H1 (cell line): ENCODE results near the gene ANKRD2. TPM values are rescaled to one million over a fixed set of nuclear protein-coding genes. Genes with fewer than 3 reads are reported as not detected.
"Not testable (repeated sequence)": the region's sequence is repeated elsewhere in the genome, so short reads cannot be mapped to it uniquely, and the experiment has no call there.

Experiments used
- CTCF ChIA-PET: fragments of 300-600 bp; sonication (Branson Sonifier 250); formaldehyde crosslinking; loops from one replicate; lab custom pipeline; 2021; ENCODE audit not compliant: partially characterized antibody; lab: Charles Lee
- POLR2A ChIA-PET: fragments of 300-600 bp; sonication (Branson Sonifier 250); formaldehyde crosslinking; loops from one replicate; lab custom pipeline; 2021; ENCODE audit warnings: inconsistent platforms; ENCODE audit not compliant: partially characterized antibody; lab: Charles Lee
- DNase-seq, 2 experiments: peaks; one replicate each; pipeline versions ENCODE4 v3.0.0 to v3.0.0-alpha.2; 2010 to 2022; ENCODE audit warnings: low spot score in 2 of 2, low read depth in 1 of 2, mixed read lengths in 1 of 2
- FAIRE-seq: peaks from 2 replicates; lab custom pipeline; 2011; peaks lifted over from hg19 to GRCh38; lab: Jason Lieb, UNC
- H2AFZ ChIP-seq: 2 replicates; pipeline ENCODE4 v1.8.1; 2012; ENCODE audit warnings: low read length, inconsistent platforms
- H2AK5ac ChIP-seq: 2 replicates; pipeline ENCODE4 v1.6.1; 2013; ENCODE audit warnings: low read depth, low read length
- H2BK120ac ChIP-seq: replicated peaks from 2 replicates; pipeline ENCODE3; 2013; ENCODE audit warnings: low read depth, low read length, inconsistent platforms
- H2BK12ac ChIP-seq: 2 replicates; pipeline ENCODE4 v1.6.1; 2013; ENCODE audit warnings: low read depth, low read length
- H2BK15ac ChIP-seq: 2 replicates; pipeline ENCODE4 v1.6.1; 2013; ENCODE audit warnings: low read length
- H2BK20ac ChIP-seq: 2 replicates; pipeline ENCODE4 v1.6.1; 2013; ENCODE audit warnings: low read length
- H2BK5ac ChIP-seq: 2 replicates; pipeline ENCODE4 v1.6.1; 2013; ENCODE audit warnings: low read depth, low read length
- H3K14ac ChIP-seq: 2 replicates; pipeline ENCODE4 v1.6.1; 2013; ENCODE audit warnings: inconsistent platforms; ENCODE audit not compliant: insufficient read length
- H3K18ac ChIP-seq: 2 replicates; pipeline ENCODE4 v1.6.1; 2013; ENCODE audit warnings: low read length; ENCODE audit errors: extremely low read depth
- H3K23ac ChIP-seq: 2 replicates; pipeline ENCODE4 v1.6.1; 2013; ENCODE audit warnings: inconsistent platforms; ENCODE audit not compliant: insufficient read length
- H3K23me2 ChIP-seq: 2 replicates; pipeline ENCODE4 v1.6.1; 2013; ENCODE audit warnings: low read depth, low read length
- H3K27ac ChIP-seq: 2 replicates; pipeline ENCODE4 v1.6.1; 2011; ENCODE audit warnings: low read depth, low read length, inconsistent platforms
- H3K27me3 ChIP-seq, 4 experiments: replicated peaks in 1 of 4; 1 replicate in 1 of 4; 2 replicates in 3 of 4; pipeline versions ENCODE4 v1.6.1 to v1.8.1; 2011 to 2013; ENCODE audit warnings: low read length in 3 of 4, mild to moderate bottlenecking in 3 of 4, inconsistent platforms in 2 of 4, mixed read lengths in 2 of 4, moderate library complexity in 1 of 4; ENCODE audit not compliant: control insufficient read depth in 3 of 4, insufficient read depth in 3 of 4; ENCODE audit errors: extremely low read depth in 1 of 4
- H3K36me3 ChIP-seq, 4 experiments: 2 replicates each; pipeline versions ENCODE4 v1.6.1 to v1.8.1; 2011 to 2013; ENCODE audit warnings: mild to moderate bottlenecking in 4 of 4, low read length in 3 of 4, moderate library complexity in 2 of 4, control low read depth in 1 of 4, inconsistent platforms in 1 of 4; ENCODE audit not compliant: insufficient read depth in 4 of 4, control insufficient read depth in 2 of 4
- H3K4ac ChIP-seq: replicated peaks from 2 replicates; pipeline ENCODE3; 2013; ENCODE audit warnings: low read length, low read depth, mixed read lengths, inconsistent platforms; ENCODE audit not compliant: insufficient read length
- H3K4me1 ChIP-seq, 4 experiments: replicated peaks in 1 of 4; 1 replicate in 1 of 4; 2 replicates in 3 of 4; pipeline versions ENCODE4 v1.6.1 to v1.8.1; 2011 to 2013; ENCODE audit warnings: low read length in 3 of 4, inconsistent platforms in 2 of 4, mixed read lengths in 1 of 4; ENCODE audit not compliant: insufficient read depth in 4 of 4, control insufficient read depth in 3 of 4
- H3K4me2 ChIP-seq, 2 experiments: 2 replicates each; pipeline versions ENCODE4 v1.6.1 to v1.8.1; 2011 to 2013; ENCODE audit warnings: low read depth in 2 of 2, low read length in 2 of 2, control low read depth in 1 of 2, inconsistent platforms in 1 of 2, mild to moderate bottlenecking in 1 of 2; ENCODE audit not compliant: insufficient read depth in 1 of 2
- H3K4me3 ChIP-seq, 4 experiments: fragments of 200-600, 300-600 bp in 1 of 4; sonication (generic), shearing (Covaris generic), sonication (Bioruptor Twin) in 1 of 4; 2 replicates each; pipeline versions ENCODE4 v1.5.1 to v1.8.1; 2011 to 2016; ENCODE audit warnings: low read length in 4 of 4, low read depth in 3 of 4, control low read depth in 2 of 4, inconsistent platforms in 2 of 4, mild to moderate bottlenecking in 2 of 4, mixed read lengths in 1 of 4, moderate library complexity in 1 of 4; ENCODE audit not compliant: insufficient read depth in 2 of 4; ENCODE audit errors: extremely low read depth in 1 of 4
- H3K56ac ChIP-seq: replicated peaks from 2 replicates; pipeline ENCODE3; 2013; ENCODE audit warnings: low read depth, mild to moderate bottlenecking, mixed read lengths, low read length, inconsistent platforms; ENCODE audit not compliant: insufficient read length
- H3K79me1 ChIP-seq: 2 replicates; pipeline ENCODE4 v1.6.1; 2013; ENCODE audit warnings: low read depth, low read length, control low read depth
- H3K79me2 ChIP-seq, 2 experiments: 2 replicates each; pipeline versions ENCODE4 v1.6.1 to v1.8.1; 2012 to 2013; ENCODE audit warnings: low read length in 2 of 2, mild to moderate bottlenecking in 2 of 2, inconsistent platforms in 1 of 2; ENCODE audit not compliant: insufficient read depth in 2 of 2, control insufficient read depth in 1 of 2
- H3K9ac ChIP-seq, 4 experiments: replicated peaks in 1 of 4; 1 replicate in 1 of 4; 2 replicates in 3 of 4; pipeline versions ENCODE4 v1.6.1 to v1.8.1; 2011 to 2013; ENCODE audit warnings: low read depth in 3 of 4, low read length in 3 of 4, control low read depth in 2 of 4, mild to moderate bottlenecking in 2 of 4, moderate library complexity in 2 of 4, inconsistent platforms in 1 of 4; ENCODE audit errors: extremely low read depth in 1 of 4
- H3K9me3 ChIP-seq, 2 experiments: 2 replicates each; pipeline versions ENCODE4 v1.6.1 to v1.8.1; 2012 to 2013; ENCODE audit warnings: mild to moderate bottlenecking in 2 of 2, moderate library complexity in 2 of 2, control low read depth in 1 of 2, inconsistent platforms in 1 of 2, low read depth in 1 of 2, low read length in 1 of 2, mixed read lengths in 1 of 2; ENCODE audit not compliant: insufficient read depth in 2 of 2
- H4K20me1 ChIP-seq, 2 experiments: replicated peaks in 1 of 2; 2 replicates each; pipeline versions ENCODE3 to v1.8.1; 2011 to 2013; ENCODE audit warnings: inconsistent platforms in 2 of 2, low read length in 2 of 2, mild to moderate bottlenecking in 1 of 2; ENCODE audit not compliant: insufficient read depth in 2 of 2, control insufficient read depth in 1 of 2
- H4K5ac ChIP-seq: 2 replicates; pipeline ENCODE4 v1.6.1; 2013; ENCODE audit warnings: low read length, low read depth, mixed read lengths, inconsistent platforms; ENCODE audit not compliant: insufficient read length
- H4K8ac ChIP-seq: 2 replicates; pipeline ENCODE4 v1.8.0; 2013; ENCODE audit warnings: mild to moderate bottlenecking, moderate library complexity, low read length, inconsistent platforms; ENCODE audit not compliant: insufficient read depth; ENCODE audit errors: extremely low read depth
- H4K91ac ChIP-seq: replicated peaks from 2 replicates; pipeline ENCODE3; 2013; ENCODE audit warnings: low read length, mixed read lengths, inconsistent platforms; ENCODE audit not compliant: insufficient read length
- WGBS, 2 experiments: shearing (Covaris generic) in 1 of 2; methylation state at CpG; one replicate each; pipeline versions ENCODE4 v1.1.6 to v1.1.7; 2013 to 2015; ENCODE audit warnings: low lambda C conversion rate in 2 of 2, mixed read lengths in 2 of 2, inconsistent platforms in 1 of 2, low coverage in 1 of 2, missing lambda C conversion rate in 1 of 2; ENCODE audit not compliant: insufficient replicate concordance in 2 of 2, insufficient coverage in 1 of 2, insufficient read length in 1 of 2; ENCODE audit errors: extremely low coverage in 1 of 2, missing lambda C conversion rate in 1 of 2; 5-methylcytosine and 5-hydroxymethylcytosine counted together
- polyA plus RNA-seq, 7 experiments: library from polyadenylated mRNA; depleted of rRNA in 3 of 7; stranded (reverse) in 5 of 7; unstranded in 2 of 7; fragments of >200 nt in 5 of 7; fragments of 200-250 nt in 2 of 7; gene quantifications; 1 replicate in 5 of 7; 2 replicates in 1 of 7; 4 replicates in 1 of 7; pipeline versions ENCODE4 v1.2.1 to v1.2.3, GENCODE V29; 2011 to 2013; ENCODE audit warnings: missing spikeins in 2 of 7, mixed read lengths in 2 of 7
- total RNA-seq: library from RNA; stranded (reverse); fragmentation: NEBNext Ultra II Directional; extraction: Animal tissue kit (Norgen Biotek cat#: 25700); gene quantifications from 2 replicates; pipeline ENCODE4 v1.2.1, GENCODE V29; 2021

Gene ANKRD2
- total and polyA plus RNA-seq, 2 of the 8 experiments (the other 6 are each of a cell fraction or from before 2014, with no cell fraction given) = not detected

GRCh38 chr10:97560731-97561381 lies 11.7 kb upstream of the ANKRD2 start:
- H4K8ac ChIP-seq, H4K20me1 ChIP-seq, H2BK12ac ChIP-seq, DNase-seq, H3K27me3 ChIP-seq, H2AK5ac ChIP-seq, H3K36me3 ChIP-seq, H2BK15ac ChIP-seq, H3K23me2 ChIP-seq, FAIRE-seq, H3K27ac ChIP-seq, H2BK5ac ChIP-seq, H3K9me3 ChIP-seq, H3K9ac ChIP-seq, H4K91ac ChIP-seq, H3K18ac ChIP-seq, H3K56ac ChIP-seq, H3K79me2 ChIP-seq, H3K4me3 ChIP-seq, H3K4me2 ChIP-seq, H3K4ac ChIP-seq, H2BK20ac ChIP-seq, H4K5ac ChIP-seq, POLR2A ChIA-PET, H3K14ac ChIP-seq, H3K4me1 ChIP-seq, H3K79me1 ChIP-seq, H2AFZ ChIP-seq, H3K23ac ChIP-seq, H2BK120ac ChIP-seq: not testable (repeated sequence)
- CTCF ChIA-PET = interaction anchor here (14.6 kb wide), 1 partner anchor 12 kb away, joined by 169 read pairs; the partner anchor contains the start of gene ANKRD2
- 93% methylated on average over 17 of the region's 17 CpGs; no CpG with 5 or more reads in 1 of the 2 experiments for WGBS, 2 experiments
